ENCODE results near the gene TBC1D3C.
"Not testable (repeated sequence)": the region's sequence is repeated elsewhere in the genome, so short reads cannot be mapped to it uniquely, and the experiment has no call there.

The TBC1D3C gene

GRCh38 chr17:38068534-38068933 is at the start of gene TBC1D3C:
TBC1D3C (minus strand) TSS chr17:38068634; CDS start chr17:38067066, 1,568 bp downstream.
- DNase-seq = not testable (repeated sequence)

GRCh38 chr17:38099262-38099661 is 30.8 kb upstream of the TBC1D3C start:
- not testable (repeated sequence) for DNase-seq

GRCh38 chr17:38094059-38094694 is 25.7 kb upstream of the TBC1D3C start:
- not testable (repeated sequence) for DNase-seq

GRCh38 chr17:38088120-38088519 is 19.7 kb upstream of the TBC1D3C start:
- not testable (repeated sequence) for DNase-seq

GRCh38 chr17:38087344-38087743 is 18.9 kb upstream of the TBC1D3C start:
- DNase-seq = not testable (repeated sequence)

Measured in HCEC 1CT (cell line).